Gastroesophageal sphincter (tissue), 3 donors: ENCODE data around the gene LYSMD4.

Experiments
- POLR2A ChIP-seq, 2 donors: fragments of 450-650 bp; IDR thresholded peaks; one replicate each; pipeline ENCODE4 v1.6.1; 2017; ENCODE audit warnings: antibody characterized with exemption in 2 of 2, mild to moderate bottlenecking in 2 of 2, moderate library complexity in 1 of 2
- POLR2AphosphoS5 ChIP-seq: sonication (generic); formaldehyde crosslinking; IDR thresholded peaks from one replicate; pipeline ENCODE4 v1.6.1; 2017; ENCODE audit warnings: antibody characterized with exemption
- TF ChIP-seq, protein P1 (sequence below), 4 experiments: fragments of 200-600 bp in 2 of 4; fragments of 450-650 bp in 2 of 4; sonication (generic) in 1 of 4; IDR thresholded peaks; one replicate each; pipeline ENCODE4 v1.5.1; 2017 to 2019; ENCODE audit warnings: antibody characterized with exemption in 4 of 4, mild to moderate bottlenecking in 2 of 4, moderate library complexity in 2 of 4

DNA sequence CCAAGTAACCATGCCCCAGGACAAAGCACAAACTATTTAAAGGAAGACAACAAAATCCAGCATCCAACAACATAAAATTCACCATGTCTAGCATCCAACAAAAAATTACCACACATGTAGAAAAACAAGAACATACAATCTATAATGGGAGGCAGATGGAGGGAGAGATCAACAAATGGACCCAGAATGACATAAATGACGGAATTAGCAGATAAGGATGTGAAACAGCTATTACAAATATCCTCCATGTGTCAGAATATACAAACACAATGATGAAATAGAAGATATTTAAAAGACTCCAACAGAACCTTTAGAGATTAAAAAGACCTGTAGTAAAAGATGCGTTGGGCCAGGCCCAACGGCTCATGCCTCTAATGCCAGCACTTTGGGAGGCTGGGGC, 10.8 kb downstream of the LYSMD4 start:
- TF ChIP-seq, protein P1, sequence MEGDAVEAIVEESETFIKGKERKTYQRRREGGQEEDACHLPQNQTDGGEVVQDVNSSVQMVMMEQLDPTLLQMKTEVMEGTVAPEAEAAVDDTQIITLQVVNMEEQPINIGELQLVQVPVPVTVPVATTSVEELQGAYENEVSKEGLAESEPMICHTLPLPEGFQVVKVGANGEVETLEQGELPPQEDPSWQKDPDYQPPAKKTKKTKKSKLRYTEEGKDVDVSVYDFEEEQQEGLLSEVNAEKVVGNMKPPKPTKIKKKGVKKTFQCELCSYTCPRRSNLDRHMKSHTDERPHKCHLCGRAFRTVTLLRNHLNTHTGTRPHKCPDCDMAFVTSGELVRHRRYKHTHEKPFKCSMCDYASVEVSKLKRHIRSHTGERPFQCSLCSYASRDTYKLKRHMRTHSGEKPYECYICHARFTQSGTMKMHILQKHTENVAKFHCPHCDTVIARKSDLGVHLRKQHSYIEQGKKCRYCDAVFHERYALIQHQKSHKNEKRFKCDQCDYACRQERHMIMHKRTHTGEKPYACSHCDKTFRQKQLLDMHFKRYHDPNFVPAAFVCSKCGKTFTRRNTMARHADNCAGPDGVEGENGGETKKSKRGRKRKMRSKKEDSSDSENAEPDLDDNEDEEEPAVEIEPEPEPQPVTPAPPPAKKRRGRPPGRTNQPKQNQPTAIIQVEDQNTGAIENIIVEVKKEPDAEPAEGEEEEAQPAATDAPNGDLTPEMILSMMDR (IDR thresholded peaks at IDR 0.05), result no peak
- no peak for TF ChIP-seq POLR2AphosphoS5
- no peak for TF ChIP-seq POLR2A (IDR thresholded peaks at IDR 0.05)
